ENCODE results near the gene TAF4B. TPM values are rescaled to one million over a fixed set of nuclear protein-coding genes. Genes with fewer than 3 reads are reported as not detected.
"Not testable (repeated sequence)": the region's sequence is repeated elsewhere in the genome, so short reads cannot be mapped to it uniquely, and the experiment has no call there.

TAF4B gene
- polyA plus RNA-seq, 1 of the 3 experiments (the other 2 are of a cell fraction) = 1.3 TPM

DNA sequence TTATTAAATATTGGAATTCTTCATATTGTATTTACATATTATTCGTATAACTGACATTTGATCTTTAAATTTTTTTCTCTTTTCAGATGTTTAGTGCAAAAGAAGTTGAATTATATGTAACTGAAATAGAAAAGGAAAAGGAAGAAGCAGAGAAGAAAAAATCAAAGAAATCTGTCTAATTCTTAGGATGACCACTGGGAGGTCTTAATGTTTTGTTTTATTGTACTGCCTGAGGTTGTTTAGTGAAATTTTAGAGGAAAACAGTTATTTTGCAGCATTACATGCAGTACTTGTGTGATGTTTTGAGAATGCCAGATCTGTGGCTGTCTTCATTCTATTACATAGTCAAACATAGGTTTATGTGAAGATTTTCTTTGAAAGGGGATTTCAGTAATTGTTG lies 34.0 kb upstream of the TAF4B start:
- WGBS (ENCODE audit: low lambda C conversion rate) = 44% methylated on average over 1 of the region's 1 CpG

GRCh38 chr18:26196605-26197004 lies 29.6 kb upstream of the TAF4B start:
- ChIA-PET POLR2A (no interaction called here), CTCF (no interaction called here)
- DNase-seq = no peak
- Histone ChIP-seq H3K4me1 (ENCODE audit: control insufficient read depth in 1 of 2, insufficient read depth in 2 of 2, low read depth in 1 of 2, low read length in 1 of 2) (no peaks in the 10 kb centered on the region), H4K20me1 (ENCODE audit: insufficient read depth) (no peaks in the 10 kb centered on the region), H3K4me3 (ENCODE audit: low read depth in 2 of 2, low read length in 1 of 2) (no peak overlapping the region), H3K27ac (ENCODE audit: low read depth in 2 of 2, low read length in 1 of 2) (no peak overlapping the region), H3K27me3 (ENCODE audit: insufficient read depth) (no peaks in the 10 kb centered on the region), H3K9me2 (no peaks in the 10 kb centered on the region), H3K9me3 (no peaks in the 10 kb centered on the region), H2AFZ (ENCODE audit: low read depth) (no peak overlapping the region), H3K4me2 (no peak overlapping the region), H3K9ac (no peak overlapping the region), H3K36me3 (replicated peaks in 1 of 2; ENCODE audit: control insufficient read depth in 1 of 2, insufficient read depth in 2 of 2, low read length in 1 of 2) (no peaks in the 10 kb centered on the region), H3K79me2 (ENCODE audit: insufficient read depth) (no peaks in the 10 kb centered on the region), H3F3A (replicated peaks; ENCODE audit: insufficient read depth) (no peaks in the 10 kb centered on the region)
- 56% methylated on average over 3 of the region's 3 CpGs for WGBS (ENCODE audit: low lambda C conversion rate)
- TF ChIP-seq CHD2 (IDR thresholded peaks at IDR 0.05; ENCODE audit: low read length, partially characterized antibody) = no peak

More for the DNA sequence above, 34.0 kb upstream of the TAF4B start:
- H3F3A ChIP-seq (replicated peaks; ENCODE audit: insufficient read depth) = no peaks in the 10 kb centered on the region
- H3K36me3 ChIP-seq (replicated peaks in 1 of 2; ENCODE audit: control insufficient read depth in 1 of 2, insufficient read depth in 2 of 2, low read length in 1 of 2) = no peaks in the 10 kb centered on the region
- DNase-seq = no peak
- H3K9me2 ChIP-seq = no peaks in the 10 kb centered on the region
- H4K20me1 ChIP-seq (ENCODE audit: insufficient read depth) = no peaks in the 10 kb centered on the region
- TF ChIP-seq NFIC (IDR thresholded peaks at IDR 0.05; ENCODE audit: borderline replicate concordance) (no peak), RXRA (IDR thresholded peaks at IDR 0.05; ENCODE audit: borderline replicate concordance, low read depth) (no peak), RFX5 (IDR thresholded peaks at IDR 0.05; ENCODE audit: low read length) (no peak), GATA2 (CRISPR knock-in tag; IDR thresholded peaks at IDR 0.05) (no peak), POLR2AphosphoS5 (IDR thresholded peaks at IDR 0.05; ENCODE audit: low read depth, low read length) (no peak), RCOR1 (IDR thresholded peaks at IDR 0.05; ENCODE audit: low read length) (no peak), EP300 (IDR thresholded peaks at IDR 0.05; ENCODE audit: borderline replicate concordance in 1 of 2, low read depth in 1 of 2, low read length in 1 of 2) (no peak)
- TF ChIP-seq, protein P1, sequence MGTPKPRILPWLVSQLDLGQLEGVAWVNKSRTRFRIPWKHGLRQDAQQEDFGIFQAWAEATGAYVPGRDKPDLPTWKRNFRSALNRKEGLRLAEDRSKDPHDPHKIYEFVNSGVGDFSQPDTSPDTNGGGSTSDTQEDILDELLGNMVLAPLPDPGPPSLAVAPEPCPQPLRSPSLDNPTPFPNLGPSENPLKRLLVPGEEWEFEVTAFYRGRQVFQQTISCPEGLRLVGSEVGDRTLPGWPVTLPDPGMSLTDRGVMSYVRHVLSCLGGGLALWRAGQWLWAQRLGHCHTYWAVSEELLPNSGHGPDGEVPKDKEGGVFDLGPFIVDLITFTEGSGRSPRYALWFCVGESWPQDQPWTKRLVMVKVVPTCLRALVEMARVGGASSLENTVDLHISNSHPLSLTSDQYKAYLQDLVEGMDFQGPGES (IDR thresholded peaks at IDR 0.05; ENCODE audit: low read depth, low read length) = no peak
- POLR2A ChIA-PET = no interaction called here
- H3K27ac ChIP-seq (ENCODE audit: low read depth in 2 of 2, low read length in 1 of 2) = no peak overlapping the region
- no peak overlapping the region for H2AFZ ChIP-seq (ENCODE audit: low read depth)
- H3K79me2 ChIP-seq (ENCODE audit: insufficient read depth) = no peaks in the 10 kb centered on the region
- H3K4me2 ChIP-seq = no peak overlapping the region
- no peaks in the 10 kb centered on the region for H3K9me3 ChIP-seq
- no peak overlapping the region for H3K4me3 ChIP-seq (ENCODE audit: low read depth in 2 of 2, low read length in 1 of 2)
- H3K9ac ChIP-seq = no peak overlapping the region
- no peaks in the 10 kb centered on the region for H3K4me1 ChIP-seq (ENCODE audit: control insufficient read depth in 1 of 2, insufficient read depth in 2 of 2, low read depth in 1 of 2, low read length in 1 of 2)
- no peaks in the 10 kb centered on the region for H3K27me3 ChIP-seq (ENCODE audit: insufficient read depth)
- CTCF ChIA-PET = no interaction called here

DNA sequence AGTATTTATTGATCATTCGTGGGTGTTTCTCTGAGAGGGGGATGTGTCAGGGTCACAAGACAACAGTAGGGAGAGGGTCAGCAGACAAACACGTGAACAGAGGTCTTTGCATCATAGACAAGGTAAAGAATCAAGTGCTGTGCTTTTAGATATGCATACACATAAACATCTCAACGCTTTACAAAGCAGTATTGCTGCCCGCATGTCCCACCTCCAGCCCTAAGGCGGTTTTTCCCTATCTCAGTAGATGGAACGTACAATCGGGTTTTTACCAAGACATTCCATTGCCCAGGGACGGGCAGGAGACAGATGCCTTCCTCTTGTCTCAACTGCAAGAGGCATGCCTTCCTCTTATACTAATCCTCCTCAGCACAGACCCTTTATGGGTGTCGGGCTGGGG lies 24.2 kb upstream of the TAF4B start:
- H3K9me2 ChIP-seq; H3K9ac ChIP-seq; DNase-seq; CTCF ChIA-PET; H4K20me1 ChIP-seq (ENCODE audit: insufficient read depth); H2AFZ ChIP-seq (ENCODE audit: low read depth); H3K4me1 ChIP-seq (ENCODE audit: control insufficient read depth in 1 of 2, insufficient read depth in 2 of 2, low read depth in 1 of 2, low read length in 1 of 2); H3K4me2 ChIP-seq; H3K36me3 ChIP-seq (replicated peaks in 1 of 2; ENCODE audit: control insufficient read depth in 1 of 2, insufficient read depth in 2 of 2, low read length in 1 of 2); H3K9me3 ChIP-seq; H3K27me3 ChIP-seq (ENCODE audit: insufficient read depth); H3K4me3 ChIP-seq (ENCODE audit: low read depth in 2 of 2, low read length in 1 of 2); POLR2A ChIA-PET; H3F3A ChIP-seq (replicated peaks; ENCODE audit: insufficient read depth); H3K27ac ChIP-seq (ENCODE audit: low read depth in 2 of 2, low read length in 1 of 2); H3K79me2 ChIP-seq (ENCODE audit: insufficient read depth): not testable (repeated sequence)
- 62% methylated on average over 8 of the region's 9 CpGs for WGBS (ENCODE audit: low lambda C conversion rate)

Data from SK-N-SH (cell line).